ENCODE results near the gene LAMA4. TPM values are rescaled to one million over a fixed set of nuclear protein-coding genes. Genes with fewer than 3 reads are reported as not detected.

Gene LAMA4
- total and polyA plus RNA-seq, 2 of the 13 experiments (the other 11 are each of a cell fraction or from before 2014, with no cell fraction given): not detected

GRCh38 chr6:112223070-112223861 is 31.1 kb downstream of the LAMA4 start:
- ATAC-seq: no peak
- Histone ChIP-seq H3K79me2 (ENCODE audit: insufficient read depth, low read length) (no peaks in the 10 kb centered on the region), H3K4me1 (ENCODE audit: insufficient read depth, low read length) (no peaks in the 10 kb centered on the region), H3K9ac (ENCODE audit: insufficient read depth, low read depth, low read length) (no peak overlapping the region), H3K36me3 (replicated peaks in 1 of 2; ENCODE audit: control insufficient read depth in 1 of 2, insufficient read depth in 2 of 2, low read length in 2 of 2) (no peaks in the 10 kb centered on the region), H3K27ac (ENCODE audit: extremely low read length, insufficient read depth, low read length) (no peak overlapping the region), H4K20me1 (ENCODE audit: insufficient read depth, low read length) (no peaks in the 10 kb centered on the region), H2AFZ (ENCODE audit: low read length) (no peak overlapping the region), H3K9me3 (ENCODE audit: low read length) (no peaks in the 10 kb centered on the region), H3K4me3 (replicated peaks in 1 of 3; ENCODE audit: insufficient read depth in 1 of 3, low read depth in 2 of 3, low read length in 3 of 3) (no peak overlapping the region), H3K4me2 (ENCODE audit: low read depth, low read length) (no peak overlapping the region), H3K27me3 (ENCODE audit: control insufficient read depth in 1 of 2, insufficient read depth in 2 of 2, low read length in 2 of 2) (no peaks in the 10 kb centered on the region)
- 15% methylated on average over 3 of the region's 3 CpGs for WGBS (ENCODE audit: low lambda C conversion rate)
- intact Hi-C loops (cut with micrococcal nuclease; ENCODE audit: unreplicated experiment): no loop called here
- no peak for DNase-seq (ENCODE audit: low spot score)
- POLR2A ChIA-PET: no interaction called here
- FAIRE-seq: no peak
- in situ Hi-C loops (cut with HindIII; ENCODE audit: extremely low pct_ligation_motif_present, low pct_unique_long_range_greater_than_20kb): no loop called here
- no TSS peak for BruUV-seq (replicated peaks)
- CTCF ChIA-PET (ENCODE audit: low intra/inter-chr PET ratio, low total read pairs): no interaction called here
- TF ChIP-seq ELF3 (CRISPR knock-in tag; IDR thresholded peaks at IDR 0.05) (no peak), MAF1 (CRISPR knock-in tag; IDR thresholded peaks at IDR 0.05; ENCODE audit: borderline replicate concordance) (no peak), MYC (CRISPR knock-in tag; IDR thresholded peaks at IDR 0.05; ENCODE audit: borderline replicate concordance) (no peak), ZNF577 (CRISPR knock-in tag; IDR thresholded peaks at IDR 0.05; ENCODE audit: borderline replicate concordance, low read depth) (no peak), ZNF569 (CRISPR knock-in tag; IDR thresholded peaks at IDR 0.05; ENCODE audit: borderline replicate concordance) (no peak), AKNA (CRISPR knock-in tag; IDR thresholded peaks at IDR 0.05; ENCODE audit: borderline replicate concordance) (no peak), DPF2 (CRISPR knock-in tag; IDR thresholded peaks at IDR 0.05; ENCODE audit: borderline replicate concordance, low read depth) (no peak), TSC22D2 (CRISPR knock-in tag; IDR thresholded peaks at IDR 0.05; ENCODE audit: borderline replicate concordance) (no peak), POLR2AphosphoS5 (IDR thresholded peaks at IDR 0.05; ENCODE audit: low read depth, low read length) (no peak), EHMT2 (IDR thresholded peaks at IDR 0.05; ENCODE audit: borderline replicate concordance, low read depth, low read length) (no peak), ZNF749 (CRISPR knock-in tag; IDR thresholded peaks at IDR 0.05; ENCODE audit: borderline replicate concordance) (no peak), ZNF788 (CRISPR knock-in tag; IDR thresholded peaks at IDR 0.05; ENCODE audit: borderline replicate concordance) (no peak), ATF2 (CRISPR knock-in tag; IDR thresholded peaks at IDR 0.05) (no peak), KDM3A (CRISPR knock-in tag; IDR thresholded peaks at IDR 0.05; ENCODE audit: low read depth) (no peak), TOPORS (CRISPR knock-in tag; IDR thresholded peaks at IDR 0.05) (no peak)
